NCI-H2029 (cell line): ENCODE data around the gene SPEN.

Source experiments
- DNase-seq: peaks from one replicate; lab custom pipeline; 2025; lab: John Stamatoyannopoulos, UW

The SPEN gene

DNA sequence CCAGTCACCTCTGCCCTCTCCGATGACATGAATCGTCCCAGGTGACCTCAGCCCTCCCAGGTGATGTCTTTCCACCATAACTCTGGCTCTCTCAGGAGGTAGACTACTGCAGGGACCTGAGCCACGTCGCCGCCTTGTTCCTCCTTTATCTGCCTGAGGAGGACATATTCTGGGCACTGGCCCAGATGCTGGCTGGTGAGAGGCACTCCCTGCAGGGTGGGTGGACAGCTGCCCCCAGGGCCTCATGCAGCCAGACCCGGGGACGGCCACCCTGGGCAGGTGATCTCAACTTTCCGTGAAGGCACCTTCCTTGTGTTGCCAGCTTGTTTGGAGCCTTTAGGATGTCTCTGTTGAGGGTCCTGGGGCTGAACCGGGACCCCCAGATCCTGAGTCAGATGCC lies 142.3 kb downstream of the SPEN start:
- DNase-seq = no peak
